BLaER1 (cell line): ENCODE data around the gene CDH1.

Experiments used
- H3K27ac ChIP-seq: shearing (Covaris generic); formaldehyde crosslinking; 2 replicates; pipeline ENCODE4 v1.8.1; 2022
- H3K27me3 ChIP-seq: shearing (Covaris generic); formaldehyde crosslinking; 2 replicates; pipeline ENCODE4 v1.8.1; 2022
- H3K36me3 ChIP-seq: shearing (Covaris generic); formaldehyde crosslinking; 2 replicates; pipeline ENCODE4 v1.8.1; 2022
- H3K4me1 ChIP-seq: shearing (Covaris generic); formaldehyde crosslinking; 2 replicates; pipeline ENCODE4 v1.8.1; 2022
- H3K4me2 ChIP-seq: shearing (Covaris generic); formaldehyde crosslinking; 2 replicates; pipeline ENCODE4 v1.8.1; 2022
- H3K4me3 ChIP-seq: shearing (Covaris generic); formaldehyde crosslinking; 2 replicates; pipeline ENCODE4 v1.8.1; 2022
- H3K9ac ChIP-seq: shearing (Covaris generic); formaldehyde crosslinking; 2 replicates; pipeline ENCODE4 v1.8.1; 2022
- H3K9me3 ChIP-seq: shearing (Covaris generic); formaldehyde crosslinking; 2 replicates; pipeline ENCODE4 v1.8.1; 2022
- H4K20me1 ChIP-seq: shearing (Covaris generic); formaldehyde crosslinking; 2 replicates; pipeline ENCODE4 v1.8.1; 2022
- Cebpa-rat ChIP-seq: shearing (Covaris generic); IDR thresholded peaks from 2 replicates; pipeline ENCODE4 v1.8.1; 2022

The CDH1 gene

DNA sequence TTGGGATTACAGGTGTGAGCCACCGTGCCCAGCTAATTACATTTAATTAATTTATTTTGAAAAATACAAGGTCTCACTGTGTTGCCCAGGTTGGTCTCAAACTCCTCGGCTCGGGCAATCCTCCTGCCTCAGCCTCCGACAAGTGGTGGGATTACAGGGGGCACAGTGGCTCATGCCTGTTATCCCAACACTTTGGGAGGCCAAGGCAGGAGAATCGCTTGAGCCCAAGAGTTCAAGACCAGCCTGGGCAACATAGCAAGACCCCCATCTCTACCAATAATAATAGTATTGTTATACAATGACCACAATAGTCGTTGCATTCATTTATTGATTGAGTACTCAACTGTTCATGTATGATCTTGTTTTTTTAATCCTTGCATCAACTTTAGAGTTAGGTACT is 22.0 kb downstream of the CDH1 start:
- no peak overlapping the region for H3K4me3 ChIP-seq
- no peak overlapping the region for H3K4me2 ChIP-seq

DNA sequence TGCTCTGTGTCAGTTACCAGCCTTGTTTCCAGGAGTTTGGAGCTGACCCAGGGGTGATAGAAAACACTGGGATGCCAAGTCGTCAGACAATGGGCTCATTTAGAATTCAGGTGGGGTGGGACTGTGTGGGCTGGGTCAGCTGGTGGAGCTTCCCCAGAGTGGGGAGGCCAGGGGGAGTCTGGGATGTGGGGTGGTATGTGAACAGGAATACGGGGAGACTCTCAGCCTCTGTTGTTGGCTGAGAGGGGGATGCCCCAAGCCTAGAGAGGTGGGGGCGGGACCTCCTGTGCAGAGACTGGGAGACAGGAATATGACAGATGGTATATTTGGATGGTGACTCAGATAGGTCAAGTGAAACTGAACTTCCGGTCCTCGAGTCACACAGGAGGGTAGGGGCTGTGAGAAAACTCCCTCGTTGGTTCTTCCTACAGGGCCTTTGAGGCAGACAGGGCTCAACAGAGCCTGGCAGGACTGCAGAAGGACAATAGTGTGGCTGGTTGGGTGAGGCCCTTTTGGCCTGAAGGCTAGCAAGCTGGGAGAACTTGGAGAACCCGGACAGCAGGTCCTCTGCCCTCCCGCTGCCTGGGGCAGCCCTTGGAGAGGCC is 23.7 kb downstream of the CDH1 start:
- H3K36me3 ChIP-seq: no peaks in the 10 kb centered on the region
- H3K9me3 ChIP-seq: no peaks in the 10 kb centered on the region
- 0 out of 2 replicates have a peak overlapping the region, but pooled peaks have one; percentile 7 for H3K27ac ChIP-seq
- no peak overlapping the region for H3K4me3 ChIP-seq
- TF ChIP-seq Cebpa-rat: no peak
- no peaks in the 10 kb centered on the region for H3K27me3 ChIP-seq
- peaks cover 43% of the 10 kb centered on the region for H3K4me1 ChIP-seq
- H3K4me2 ChIP-seq: peak overlapping the region; percentile 68
- H4K20me1 ChIP-seq: no peaks in the 10 kb centered on the region
- H3K9ac ChIP-seq: no peak overlapping the region

More for the DNA sequence above, 22.0 kb downstream of the CDH1 start:
- no peak overlapping the region for H3K27ac ChIP-seq
- no peaks in the 10 kb centered on the region for H4K20me1 ChIP-seq
- no peaks in the 10 kb centered on the region for H3K36me3 ChIP-seq
- no peak for TF ChIP-seq Cebpa-rat
- no peak overlapping the region for H3K9ac ChIP-seq
- H3K4me1 ChIP-seq: peaks cover 43% of the 10 kb centered on the region
- H3K27me3 ChIP-seq: no peaks in the 10 kb centered on the region
- no peaks in the 10 kb centered on the region for H3K9me3 ChIP-seq

- no peak for TF ChIP-seq Cebpa-rat
- Histone ChIP-seq H3K36me3 (no peaks in the 10 kb centered on the region), H3K4me3 (no peak overlapping the region), H3K27ac (no peak overlapping the region), H3K9ac (no peak overlapping the region), H3K9me3 (no peaks in the 10 kb centered on the region), H3K4me1 (peaks cover 21% of the 10 kb centered on the region), H3K4me2 (no peak overlapping the region), H4K20me1 (no peaks in the 10 kb centered on the region), H3K27me3 (no peaks in the 10 kb centered on the region)
Measured at GRCh38 chr16:68762996-68763756, 26.1 kb downstream of the CDH1 start.

- H4K20me1 ChIP-seq: no peaks in the 10 kb centered on the region
- no peaks in the 10 kb centered on the region for H3K9me3 ChIP-seq
- H3K4me2 ChIP-seq: no peak overlapping the region
- no peak overlapping the region for H3K4me3 ChIP-seq
- no peak for TF ChIP-seq Cebpa-rat
- no peak overlapping the region for H3K27ac ChIP-seq
- peaks cover 12% of the 10 kb centered on the region for H3K4me1 ChIP-seq
- H3K36me3 ChIP-seq: no peaks in the 10 kb centered on the region
- no peak overlapping the region for H3K9ac ChIP-seq
- H3K27me3 ChIP-seq: no peaks in the 10 kb centered on the region
Measured at GRCh38 chr16:68764862-68765261, 27.8 kb downstream of the CDH1 start.

DNA sequence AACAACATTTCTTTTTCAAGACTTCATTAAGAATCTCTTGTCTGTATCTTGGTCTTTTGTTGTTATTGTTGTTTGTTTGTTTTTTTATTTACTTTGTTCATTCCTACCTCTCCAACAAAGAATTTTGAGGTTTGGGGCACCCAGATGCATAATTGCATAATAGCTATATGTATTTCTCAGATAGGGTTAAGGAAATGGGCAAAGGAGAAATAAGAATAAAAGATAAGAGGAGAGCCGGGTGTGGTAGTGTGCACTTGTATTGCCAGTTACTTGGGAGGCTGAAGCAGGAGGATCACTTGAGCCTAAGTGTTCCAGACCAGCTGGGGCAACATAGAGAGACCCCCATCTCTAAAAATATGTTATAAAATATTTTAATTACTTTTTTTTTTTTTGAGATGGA is 30.5 kb downstream of the CDH1 start:
- H3K36me3 ChIP-seq: no peaks in the 10 kb centered on the region
- no peak overlapping the region for H3K4me2 ChIP-seq
- no peak overlapping the region for H3K27ac ChIP-seq
- H3K9me3 ChIP-seq: no peaks in the 10 kb centered on the region
- H3K4me1 ChIP-seq: no peaks in the 10 kb centered on the region
- no peak overlapping the region for H3K4me3 ChIP-seq
- H3K9ac ChIP-seq: no peak overlapping the region
- H4K20me1 ChIP-seq: no peaks in the 10 kb centered on the region
- H3K27me3 ChIP-seq: no peaks in the 10 kb centered on the region
- TF ChIP-seq Cebpa-rat: no peak

GRCh38 chr16:68768175-68768574 is 31.1 kb downstream of the CDH1 start:
- Histone ChIP-seq H3K36me3 (no peaks in the 10 kb centered on the region), H3K4me2 (no peak overlapping the region), H3K9ac (no peak overlapping the region), H3K4me3 (no peak overlapping the region), H3K4me1 (no peaks in the 10 kb centered on the region), H3K27me3 (no peaks in the 10 kb centered on the region), H4K20me1 (no peaks in the 10 kb centered on the region), H3K9me3 (no peaks in the 10 kb centered on the region), H3K27ac (no peak overlapping the region)
- TF ChIP-seq Cebpa-rat: 0 out of 2 replicates have a peak, but pooled peaks have one; percentile 9

- H3K27me3 ChIP-seq: no peaks in the 10 kb centered on the region
- no peaks in the 10 kb centered on the region for H3K9me3 ChIP-seq
- no peak overlapping the region for H3K4me3 ChIP-seq
- no peak for TF ChIP-seq Cebpa-rat
- H3K27ac ChIP-seq: no peak overlapping the region
- no peak overlapping the region for H3K9ac ChIP-seq
- no peaks in the 10 kb centered on the region for H3K36me3 ChIP-seq
- H4K20me1 ChIP-seq: no peaks in the 10 kb centered on the region
- H3K4me2 ChIP-seq: no peak overlapping the region
- no peaks in the 10 kb centered on the region for H3K4me1 ChIP-seq
Measured at GRCh38 chr16:68768771-68769170, 31.7 kb downstream of the CDH1 start.

DNA sequence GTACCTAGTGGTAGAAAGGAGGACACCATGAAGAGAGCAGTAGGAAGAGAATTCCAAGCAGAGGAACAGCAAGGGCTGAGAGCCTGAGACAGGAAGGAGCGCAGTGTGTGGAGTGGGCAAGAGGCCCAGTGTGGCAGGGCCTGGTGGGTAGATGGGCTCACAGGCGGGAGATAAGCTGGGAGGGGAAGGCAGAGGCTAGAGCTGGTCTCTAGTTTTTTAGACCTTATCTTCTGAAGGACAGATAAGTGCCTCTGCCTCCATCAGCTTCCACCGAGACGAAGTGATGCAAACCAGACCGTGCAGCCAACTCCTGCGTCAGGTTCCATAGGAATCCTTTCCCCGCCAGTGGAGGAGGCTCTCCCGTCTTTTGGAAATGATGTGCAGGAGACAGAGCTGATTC is 33.6 kb downstream of the CDH1 start:
- H3K9ac ChIP-seq: no peak overlapping the region
- no peaks in the 10 kb centered on the region for H3K36me3 ChIP-seq
- no peak overlapping the region for H3K4me3 ChIP-seq
- no peaks in the 10 kb centered on the region for H3K27me3 ChIP-seq
- no peak for TF ChIP-seq Cebpa-rat
- no peaks in the 10 kb centered on the region for H4K20me1 ChIP-seq
- H3K9me3 ChIP-seq: no peaks in the 10 kb centered on the region
- no peaks in the 10 kb centered on the region for H3K4me1 ChIP-seq
- no peak overlapping the region for H3K4me2 ChIP-seq
- H3K27ac ChIP-seq: no peak overlapping the region

GRCh38 chr16:68772030-68772681 is 35.1 kb downstream of the CDH1 start:
- no peak for TF ChIP-seq Cebpa-rat
- H3K4me2 ChIP-seq: no peak overlapping the region
- no peaks in the 10 kb centered on the region for H3K27me3 ChIP-seq

DNA sequence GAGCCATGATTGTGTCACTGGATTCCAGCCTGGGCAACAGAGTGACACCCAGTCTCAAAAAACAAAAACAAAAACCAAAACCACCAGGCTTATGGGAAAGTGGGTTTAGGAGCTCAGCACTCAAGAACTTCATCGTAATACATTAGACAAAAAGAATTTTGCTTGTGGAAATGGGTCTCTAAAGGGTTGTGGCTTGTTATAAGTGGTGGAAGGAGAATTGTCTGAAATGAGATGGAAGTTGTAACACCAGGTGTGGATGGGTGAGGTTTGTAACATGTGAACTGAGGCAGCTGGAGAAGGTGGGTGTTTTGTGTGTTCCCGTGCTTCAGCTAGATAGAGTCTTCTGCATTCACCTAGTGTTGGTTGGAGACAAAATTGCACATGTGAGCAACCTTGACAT is 35.8 kb downstream of the CDH1 start:
- Histone ChIP-seq H3K9ac (no peak overlapping the region), H3K4me3 (no peak overlapping the region), H3K9me3 (no peaks in the 10 kb centered on the region), H3K27ac (no peak overlapping the region), H3K27me3 (no peaks in the 10 kb centered on the region), H3K36me3 (no peaks in the 10 kb centered on the region), H4K20me1 (no peaks in the 10 kb centered on the region), H3K4me2 (no peak overlapping the region), H3K4me1 (no peaks in the 10 kb centered on the region)
- TF ChIP-seq Cebpa-rat: no peak

More at GRCh38 chr16:68772030-68772681, 35.1 kb downstream of the CDH1 start:
- no peak overlapping the region for H3K4me3 ChIP-seq
- no peaks in the 10 kb centered on the region for H3K36me3 ChIP-seq
- no peaks in the 10 kb centered on the region for H3K4me1 ChIP-seq
- no peaks in the 10 kb centered on the region for H3K9me3 ChIP-seq
- H3K9ac ChIP-seq: no peak overlapping the region
- no peaks in the 10 kb centered on the region for H4K20me1 ChIP-seq
- H3K27ac ChIP-seq: no peak overlapping the region
